GM19193 (cell line): ENCODE data around the gene TMPRSS11D.

Experiments used
- POLR2A ChIP-seq: IDR thresholded peaks from 4 replicates; pipeline ENCODE4 v1.6.1; 2011; ENCODE audit not compliant: insufficient read depth, insufficient read length; ENCODE audit errors: extremely low read depth

TMPRSS11D gene

DNA sequence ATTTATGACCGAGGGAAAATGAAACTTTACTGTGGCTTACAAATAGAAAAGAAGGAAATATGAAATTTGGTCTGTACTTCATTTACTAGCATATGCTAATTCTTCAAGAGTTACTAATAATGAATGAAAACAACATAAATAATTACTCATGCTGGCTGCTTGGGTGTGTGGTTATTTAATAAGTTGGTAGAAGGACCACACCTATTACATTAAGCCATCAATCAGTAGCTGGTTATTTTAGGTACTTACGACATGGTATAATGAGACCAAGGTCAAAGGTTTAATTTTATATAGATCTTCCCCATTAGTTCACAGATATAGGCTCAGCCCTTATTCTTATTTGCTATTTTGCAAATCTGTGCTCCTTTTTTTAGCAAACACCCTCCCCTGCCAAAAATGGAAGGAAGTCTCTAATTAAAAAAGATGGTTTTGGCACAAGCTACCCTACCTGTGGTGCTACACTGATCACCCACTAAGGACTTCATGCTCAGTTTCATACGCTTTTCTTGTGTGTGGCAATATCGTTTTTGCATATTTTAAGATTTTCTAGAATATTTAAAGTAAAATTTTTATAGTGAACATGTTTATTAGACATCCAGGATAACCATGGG lies 14.1 kb downstream of the TMPRSS11D start:
- no peak for TF ChIP-seq POLR2A

DNA sequence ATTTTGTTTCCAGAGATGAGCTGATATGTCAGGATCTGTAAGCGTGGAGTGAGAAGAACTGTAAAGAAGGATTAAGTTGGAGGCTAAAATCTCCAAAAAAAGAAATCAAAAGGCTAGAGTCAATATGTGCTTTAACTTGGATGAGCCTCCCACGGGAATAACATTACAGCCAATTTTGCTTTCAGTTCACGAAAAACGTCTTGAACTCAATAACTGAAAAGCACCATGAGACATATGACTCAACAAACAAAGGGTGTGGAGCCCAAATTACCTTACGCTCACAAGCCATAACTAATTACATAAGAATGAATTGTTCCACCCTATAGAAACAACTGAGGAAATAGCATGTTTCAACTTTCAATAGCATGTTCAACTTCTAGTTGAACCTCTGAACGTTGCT lies 22.3 kb downstream of the TMPRSS11D start:
- TF ChIP-seq POLR2A = no peak

DNA sequence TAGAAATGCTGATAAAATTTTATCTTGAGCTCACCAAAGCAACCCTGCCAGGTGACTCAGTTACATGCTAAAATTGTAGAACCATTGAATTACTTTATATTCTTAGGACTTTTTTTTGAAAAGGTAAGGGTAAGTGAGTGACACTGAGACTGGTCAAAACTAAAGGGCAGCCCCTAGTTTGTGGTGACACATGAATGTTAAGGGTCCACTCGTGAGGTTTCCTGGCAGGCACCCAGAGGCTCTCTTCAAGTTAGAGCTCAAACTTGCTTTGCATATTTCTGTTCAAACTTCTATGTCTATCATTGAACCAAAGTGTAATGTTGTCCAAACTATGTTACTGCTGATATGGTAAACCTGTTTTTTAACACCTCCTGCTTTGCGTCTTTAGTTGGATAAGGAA lies 30.5 kb downstream of the TMPRSS11D start:
- TF ChIP-seq POLR2A = no peak

DNA sequence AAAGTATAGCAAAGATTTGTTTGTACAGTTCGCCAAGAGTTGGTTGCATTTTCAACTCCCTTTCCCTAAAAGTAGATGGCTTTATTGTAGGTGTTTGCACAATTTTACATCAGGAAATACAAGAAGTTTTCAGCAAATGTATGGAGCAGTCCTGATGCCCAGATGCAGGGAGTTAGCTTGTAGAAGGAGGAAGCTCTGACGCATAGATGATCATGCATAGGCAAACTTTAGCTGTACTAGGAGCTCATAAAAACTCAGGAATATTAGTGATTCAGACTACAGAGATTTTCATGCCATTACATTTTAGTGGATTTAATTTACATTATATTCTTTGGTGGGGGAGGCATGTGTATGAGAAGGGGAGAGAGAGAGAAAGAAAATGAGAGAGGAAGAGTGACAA lies 62.9 kb downstream of the TMPRSS11D start:
- TF ChIP-seq POLR2A = no peak

DNA sequence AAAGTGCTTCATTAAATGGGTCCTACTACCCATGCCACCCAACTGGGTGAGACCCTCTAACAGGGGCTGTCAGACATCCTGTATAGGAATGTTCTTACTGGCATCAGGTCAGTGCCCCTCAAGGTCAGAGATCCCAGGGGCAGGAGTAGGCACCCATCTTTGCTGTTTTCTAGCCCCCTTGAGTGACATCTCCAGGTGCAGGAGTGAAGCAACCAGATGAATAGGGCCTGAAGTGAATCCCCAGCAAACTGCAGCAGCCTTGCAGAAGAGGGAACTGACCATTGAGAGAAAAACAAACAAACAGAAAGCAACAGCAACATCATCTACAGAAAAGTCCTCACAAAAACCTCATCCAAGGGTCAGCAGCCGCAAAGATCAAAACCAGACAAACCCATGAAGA lies 73.8 kb downstream of the TMPRSS11D start:
- TF ChIP-seq POLR2A = no peak

DNA sequence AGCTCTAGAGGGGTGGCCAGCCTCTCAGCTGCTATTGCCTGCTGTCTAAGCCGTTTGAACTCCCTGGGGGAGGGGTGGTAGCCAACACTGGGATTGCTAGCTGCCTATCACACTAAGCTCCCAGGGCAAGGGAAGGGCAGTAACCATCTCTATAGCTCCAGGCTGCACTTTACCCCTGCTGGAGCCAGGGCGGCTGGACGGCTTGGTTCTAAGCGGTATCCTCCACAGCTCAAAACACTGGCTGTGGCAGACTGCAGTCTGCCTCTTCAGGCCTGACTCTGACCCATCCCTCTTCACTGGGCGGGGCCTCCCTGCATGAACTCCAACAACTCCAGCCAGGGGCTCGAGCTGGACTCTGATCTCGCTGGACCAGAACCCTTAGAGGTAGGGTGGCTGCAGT lies 74.3 kb downstream of the TMPRSS11D start:
- no peak for TF ChIP-seq POLR2A

DNA sequence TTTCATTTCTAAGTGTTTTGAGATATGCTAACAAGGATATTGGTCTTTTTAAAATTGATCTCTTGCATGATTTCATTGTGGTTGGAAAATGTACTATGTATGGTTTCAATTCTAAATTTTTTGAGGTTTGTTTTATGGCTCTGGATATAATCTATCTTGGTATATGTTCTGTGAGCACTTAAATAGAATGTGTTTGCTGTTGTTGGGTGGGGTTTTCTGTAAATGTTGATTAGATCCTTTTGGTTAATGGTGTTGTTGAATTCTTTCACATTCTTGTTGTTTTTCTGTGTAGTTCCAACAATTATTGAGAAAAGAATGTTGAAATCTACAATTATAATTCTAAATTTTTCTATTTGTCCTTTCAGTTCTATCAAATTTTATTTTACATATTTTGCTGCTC lies 87.0 kb downstream of the TMPRSS11D start:
- no peak for TF ChIP-seq POLR2A

DNA sequence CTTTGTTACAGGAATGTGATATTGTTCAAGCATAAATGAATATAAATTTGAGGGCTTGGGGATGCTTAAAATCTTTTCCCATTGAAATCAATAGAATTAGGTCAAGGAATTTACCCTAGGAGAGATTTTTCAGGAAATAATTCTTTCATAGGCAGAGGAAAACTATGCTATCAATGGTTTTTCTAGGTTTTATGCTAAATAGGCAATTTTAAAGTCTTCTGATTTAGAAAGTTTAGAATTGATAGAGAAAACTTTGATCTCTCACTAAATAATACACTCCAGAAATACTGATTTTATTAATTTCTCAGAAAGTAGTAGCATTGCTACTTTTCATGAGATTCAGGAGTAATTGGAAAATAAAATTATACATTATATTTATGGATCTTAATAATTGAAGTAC lies 93.1 kb downstream of the TMPRSS11D start:
- no peak for TF ChIP-seq POLR2A

DNA sequence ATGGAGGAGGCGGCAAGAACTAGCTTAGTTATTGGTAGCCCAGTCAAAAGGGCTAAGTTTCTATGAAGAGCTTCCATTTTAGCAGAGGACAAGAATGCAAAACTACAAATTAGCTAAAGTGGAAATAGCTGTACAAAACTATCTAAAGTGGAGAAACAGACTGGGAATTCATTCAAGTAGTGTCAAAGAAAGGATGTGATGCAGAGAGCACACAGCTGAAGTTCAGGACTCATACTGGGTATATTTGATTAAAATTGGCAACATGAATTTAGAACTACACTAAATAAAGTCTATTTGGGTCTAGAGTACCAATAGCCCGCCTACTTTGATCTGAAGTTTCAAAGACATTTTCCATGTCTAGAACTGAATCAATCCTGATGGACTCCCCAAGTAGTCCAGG lies 96.5 kb downstream of the TMPRSS11D start:
- TF ChIP-seq POLR2A = no peak

DNA sequence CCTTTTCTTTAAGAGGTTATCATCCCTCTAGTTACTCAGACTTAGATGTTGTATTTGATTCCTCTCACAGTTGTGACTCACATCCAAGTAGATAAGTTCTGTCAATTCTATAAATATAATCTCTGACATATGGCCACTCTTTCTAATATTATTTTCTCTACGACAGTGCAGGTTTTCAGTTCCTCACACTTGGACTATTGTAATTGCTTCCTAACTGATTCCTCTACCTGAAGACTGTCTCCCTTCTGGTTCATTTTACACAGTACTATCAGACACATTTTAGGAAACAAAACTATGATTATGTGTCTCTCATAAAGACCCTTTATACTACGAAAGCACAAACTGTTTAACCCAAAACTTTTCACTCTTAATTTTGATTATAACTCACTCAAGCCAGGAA lies 98.3 kb downstream of the TMPRSS11D start:
- TF ChIP-seq POLR2A = no peak

DNA sequence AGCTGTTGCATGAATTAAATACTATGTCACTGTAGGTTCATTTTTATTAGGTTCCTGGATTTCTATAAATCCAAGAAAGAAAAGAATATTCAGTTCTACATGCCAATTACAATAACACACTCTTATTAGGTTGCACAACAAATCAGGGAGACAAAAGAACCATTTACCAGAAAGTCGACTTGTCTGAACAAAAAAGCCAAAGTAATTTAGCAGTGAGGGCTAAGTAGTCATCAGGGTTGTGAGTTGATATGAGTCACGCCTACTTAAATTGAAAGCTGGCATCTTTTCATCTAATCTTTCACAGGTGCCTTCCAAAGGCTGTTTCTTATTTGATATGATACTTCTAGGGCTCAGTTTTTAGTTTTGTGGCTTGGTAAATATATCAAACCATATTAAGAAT lies 104.2 kb downstream of the TMPRSS11D start:
- TF ChIP-seq POLR2A = no peak

DNA sequence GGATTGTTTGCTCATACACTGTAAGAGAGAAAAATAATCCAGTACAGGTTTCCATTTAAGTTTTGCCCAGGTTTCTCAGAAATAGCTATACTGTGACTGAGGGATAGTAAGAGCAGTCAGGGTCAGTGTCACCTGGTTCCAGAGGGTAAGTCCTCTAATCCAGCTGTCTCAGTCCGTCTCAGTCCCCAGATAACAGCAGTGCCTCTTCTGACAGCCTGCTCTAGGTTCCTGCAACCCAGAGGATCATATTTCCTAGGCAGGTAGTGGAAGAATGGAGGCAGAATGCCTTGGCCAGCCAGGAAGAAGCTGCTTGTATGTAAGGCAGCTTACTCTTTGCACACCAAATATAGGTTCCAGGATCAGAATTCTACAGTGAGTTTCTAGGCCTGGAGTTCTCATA lies 107.1 kb downstream of the TMPRSS11D start:
- TF ChIP-seq POLR2A = no peak
